Muscle of leg (tissue), 11 donors: Measurements from ENCODE around the gene DGKB. TPM values are rescaled to one million over a fixed set of nuclear protein-coding genes. Genes with fewer than 3 reads are reported as not detected.
A peak's percentile ranks its signal among the peaks of the same experiment; 100 is the strongest.

Source experiments
- DNase-seq: peaks from one replicate; pipeline ENCODE4 v3.0.0; 2013
- H3K27ac ChIP-seq: one replicate; pipeline ENCODE4 v1.5.1; 2013; ENCODE audit warnings: mild to moderate bottlenecking, low read length, control low read depth
- H3K27me3 ChIP-seq: one replicate; pipeline ENCODE4 v1.6.1; 2013; ENCODE audit warnings: low read length; ENCODE audit not compliant: control insufficient read depth, insufficient read depth
- H3K36me3 ChIP-seq: one replicate; pipeline ENCODE4 v1.6.1; 2013; ENCODE audit warnings: low read length; ENCODE audit not compliant: control insufficient read depth, insufficient read depth
- H3K4me1 ChIP-seq: one replicate; pipeline ENCODE4 v1.6.1; 2013; ENCODE audit warnings: low read length; ENCODE audit not compliant: control insufficient read depth, insufficient read depth
- H3K4me3 ChIP-seq: one replicate; pipeline ENCODE4 v1.5.1; 2013; ENCODE audit warnings: low read length, control low read depth
- H3K9me3 ChIP-seq: replicated peaks from 2 replicates; pipeline ENCODE4 v1.6.1; 2013; ENCODE audit warnings: low read depth, low read length; ENCODE audit not compliant: control insufficient read depth
- WGBS: methylation state at CpG from one replicate; pipeline ENCODE4 v1.1.5; 2013; ENCODE audit warnings: missing lambda C conversion rate; ENCODE audit not compliant: insufficient coverage; 5-methylcytosine and 5-hydroxymethylcytosine counted together
- polyA plus RNA-seq, 8 donors: library from polyadenylated mRNA; unstranded; fragments of 120-200 nt; gene quantifications; one replicate each; pipeline versions ENCODE4 v1.2.1 to v1.2.3, GENCODE V29; 2013; ENCODE audit warnings: inconsistent platforms in 1 of 8, low replicate concordance in 1 of 8; ENCODE audit not compliant: insufficient read length in 8 of 8, insufficient read depth in 1 of 8
- total RNA-seq: library from RNA; stranded (reverse); fragments of 120-200 nt; gene quantifications from one replicate; pipeline ENCODE4 v1.2.4, GENCODE V29; 2013

DGKB gene
- total and polyA plus RNA-seq, 9 donors: 0.42 to 1.4 (median 0.85) TPM

DNA sequence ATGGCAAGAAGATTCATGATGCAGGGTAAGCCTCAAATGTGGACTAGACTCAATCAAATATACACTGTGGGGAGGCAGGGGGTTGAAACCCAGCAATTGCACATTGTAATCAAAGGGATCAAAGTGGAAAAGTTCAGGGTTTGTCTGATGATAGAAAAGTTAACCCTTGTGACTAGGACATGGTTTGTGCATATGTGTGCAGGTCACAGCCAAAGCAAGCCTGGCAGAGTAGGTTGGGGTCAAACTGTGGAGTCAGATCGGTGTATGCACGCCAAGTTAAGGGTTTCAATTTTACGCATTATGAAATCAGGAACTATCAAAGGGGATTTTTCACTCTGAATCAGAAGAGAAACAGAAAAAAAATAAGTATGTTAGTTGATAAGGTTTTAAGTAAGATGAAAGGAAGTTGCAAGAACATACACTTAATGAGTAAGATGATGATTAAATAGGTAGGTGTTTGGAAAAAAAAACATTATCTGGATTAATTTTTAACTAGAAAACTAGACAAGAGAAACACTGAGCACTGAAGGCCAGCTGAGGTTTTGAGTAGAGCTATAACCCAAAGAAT is 188.3 kb downstream of the DGKB start:
- no peak overlapping the region for H3K27ac ChIP-seq
- H3K9me3 ChIP-seq: no peaks in the 10 kb centered on the region
- WGBS: 85% methylated on average over 2 of the region's 3 CpGs
- no peaks in the 10 kb centered on the region for H3K4me1 ChIP-seq
- no peak for DNase-seq
- no peak overlapping the region for H3K4me3 ChIP-seq
- H3K36me3 ChIP-seq: no peaks in the 10 kb centered on the region
- H3K27me3 ChIP-seq: no peaks in the 10 kb centered on the region

DNA sequence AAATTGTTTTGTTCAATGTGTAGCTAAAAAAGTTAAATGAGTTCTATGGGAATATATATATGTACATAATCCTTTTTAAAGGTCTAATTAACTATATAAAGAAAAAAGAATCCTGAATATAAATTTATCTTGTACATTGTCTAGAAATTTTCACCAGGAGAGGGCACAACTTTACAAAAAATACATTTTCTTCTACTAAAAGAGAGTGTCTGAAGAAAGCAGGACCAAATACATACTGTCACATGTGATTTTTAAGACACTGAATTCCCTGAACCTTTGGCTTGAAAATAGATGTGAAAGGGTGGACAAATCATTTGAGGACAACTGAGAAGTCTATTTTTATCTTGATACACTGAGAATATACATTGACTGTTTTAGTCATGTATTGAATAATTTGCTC is 204.3 kb downstream of the DGKB start:
- no peak overlapping the region for H3K4me3 ChIP-seq
- H3K36me3 ChIP-seq: no peaks in the 10 kb centered on the region
- no peaks in the 10 kb centered on the region for H3K4me1 ChIP-seq
- H3K27me3 ChIP-seq: no peaks in the 10 kb centered on the region
- H3K27ac ChIP-seq: no peak overlapping the region
- no peaks in the 10 kb centered on the region for H3K9me3 ChIP-seq
- peak; percentile 45 for DNase-seq

GRCh38 chr7:14697684-14698083 is 204.9 kb downstream of the DGKB start:
- no peaks in the 10 kb centered on the region for H3K4me1 ChIP-seq
- H3K27me3 ChIP-seq: no peaks in the 10 kb centered on the region
- no peak overlapping the region for H3K27ac ChIP-seq
- H3K36me3 ChIP-seq: no peaks in the 10 kb centered on the region
- DNase-seq: no peak
- no peak overlapping the region for H3K4me3 ChIP-seq
- no peaks in the 10 kb centered on the region for H3K9me3 ChIP-seq

DNA sequence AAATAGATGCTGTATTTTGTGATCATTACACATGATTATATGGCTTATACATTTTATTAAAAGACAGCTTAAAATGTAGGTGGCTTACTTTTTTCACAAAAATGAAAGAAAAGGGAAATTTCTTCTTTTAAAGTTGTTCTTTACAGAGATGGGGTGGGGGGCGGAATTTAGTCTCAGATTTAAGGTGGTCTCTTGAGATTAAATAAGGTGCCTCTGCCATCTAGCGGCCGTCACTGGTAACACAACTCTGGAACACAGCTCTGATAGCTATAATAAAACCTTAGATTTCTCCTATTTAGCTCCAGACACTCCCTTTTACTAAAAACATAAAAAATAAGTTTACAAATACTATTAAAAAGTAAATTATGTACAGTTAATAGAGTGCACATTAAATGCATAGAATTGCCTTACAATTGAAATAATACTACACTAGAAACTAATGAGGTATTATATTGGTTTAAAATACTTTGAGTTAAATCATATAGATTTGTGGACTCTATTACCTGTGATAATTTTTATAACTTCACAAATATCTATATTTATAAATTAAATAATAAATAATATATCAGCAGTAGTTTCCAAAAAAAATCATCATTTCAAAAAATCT is 210.9 kb downstream of the DGKB start:
- Histone ChIP-seq H3K9me3 (no peaks in the 10 kb centered on the region), H3K27me3 (no peaks in the 10 kb centered on the region), H3K4me1 (no peaks in the 10 kb centered on the region), H3K27ac (no peak overlapping the region), H3K4me3 (no peak overlapping the region), H3K36me3 (no peaks in the 10 kb centered on the region)
- DNase-seq: peak; percentile 50
- WGBS: no CpG with 5 or more reads among the region's 3 CpGs

- no peaks in the 10 kb centered on the region for H3K36me3 ChIP-seq
- no peak overlapping the region for H3K4me3 ChIP-seq
- DNase-seq: no peak
- H3K4me1 ChIP-seq: no peaks in the 10 kb centered on the region
- H3K27ac ChIP-seq: no peak overlapping the region
- no CpG with 5 or more reads among the region's 2 CpGs for WGBS
- no peaks in the 10 kb centered on the region for H3K9me3 ChIP-seq
- H3K27me3 ChIP-seq: no peaks in the 10 kb centered on the region
These were observed 211.5 kb downstream of the DGKB start for GRCh38 chr7:14691034-14691433.

DNA sequence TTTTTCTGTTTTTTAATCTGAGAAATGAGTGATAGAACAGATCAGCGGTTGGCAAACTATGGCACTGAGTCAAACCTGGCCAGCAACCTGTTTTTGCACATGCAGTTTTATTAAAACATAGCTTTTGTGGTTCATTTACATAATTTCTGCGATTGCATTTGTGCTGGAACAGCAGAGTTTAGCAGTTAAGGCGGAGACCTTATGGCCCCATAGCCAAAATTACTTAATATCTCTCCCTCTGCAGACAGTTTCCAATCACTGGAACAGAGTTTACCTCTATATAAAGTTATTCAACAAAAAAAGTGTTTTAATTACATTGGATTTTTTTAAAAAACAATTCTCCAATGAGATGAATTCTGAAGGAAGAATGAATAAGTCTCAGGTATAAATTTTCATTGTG is 212.1 kb downstream of the DGKB start:
- WGBS: no CpG with 5 or more reads among the region's 3 CpGs
- DNase-seq: no peak
- no peak overlapping the region for H3K27ac ChIP-seq
- H3K36me3 ChIP-seq: no peaks in the 10 kb centered on the region
- no peaks in the 10 kb centered on the region for H3K4me1 ChIP-seq
- H3K4me3 ChIP-seq: no peak overlapping the region
- no peaks in the 10 kb centered on the region for H3K9me3 ChIP-seq
- no peaks in the 10 kb centered on the region for H3K27me3 ChIP-seq

DNA sequence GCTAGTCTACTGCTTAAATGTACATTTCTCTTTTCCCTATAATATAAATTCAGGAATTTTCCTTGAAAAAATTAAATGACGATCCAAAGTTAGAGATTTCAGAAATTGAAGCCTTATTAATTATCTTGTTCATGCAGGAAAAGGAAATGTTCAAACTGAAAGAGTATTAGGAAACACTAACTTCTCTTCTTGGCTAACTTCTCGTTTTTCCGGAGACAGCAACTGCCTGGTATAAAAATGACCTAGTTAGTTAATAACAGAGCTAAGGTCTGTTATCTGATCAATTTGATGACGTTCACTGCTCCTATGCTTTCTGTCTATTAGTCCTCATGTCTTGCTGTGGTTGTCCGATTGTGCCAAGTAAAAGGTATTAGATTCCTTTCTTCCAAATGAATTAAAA is 212.5 kb downstream of the DGKB start:
- no peak overlapping the region for H3K4me3 ChIP-seq
- no peak overlapping the region for H3K27ac ChIP-seq
- DNase-seq: peak; percentile 23
- no peaks in the 10 kb centered on the region for H3K27me3 ChIP-seq
- no peaks in the 10 kb centered on the region for H3K9me3 ChIP-seq
- no peaks in the 10 kb centered on the region for H3K4me1 ChIP-seq
- no CpG with 5 or more reads among the region's 5 CpGs for WGBS
- no peaks in the 10 kb centered on the region for H3K36me3 ChIP-seq

GRCh38 chr7:14688208-14688607 is 214.3 kb downstream of the DGKB start:
- H3K36me3 ChIP-seq: no peaks in the 10 kb centered on the region
- DNase-seq: no peak
- H3K4me3 ChIP-seq: no peak overlapping the region
- H3K27me3 ChIP-seq: no peaks in the 10 kb centered on the region
- WGBS: no CpG with 5 or more reads among the region's 3 CpGs
- no peaks in the 10 kb centered on the region for H3K9me3 ChIP-seq
- no peaks in the 10 kb centered on the region for H3K4me1 ChIP-seq
- H3K27ac ChIP-seq: no peak overlapping the region

- H3K36me3 ChIP-seq: no peaks in the 10 kb centered on the region
- DNase-seq: no peak
- H3K4me1 ChIP-seq: no peaks in the 10 kb centered on the region
- no peak overlapping the region for H3K27ac ChIP-seq
- H3K9me3 ChIP-seq: no peaks in the 10 kb centered on the region
- WGBS: 35% methylated on average over 2 of the region's 3 CpGs
- no peaks in the 10 kb centered on the region for H3K27me3 ChIP-seq
- H3K4me3 ChIP-seq: no peak overlapping the region
These were observed 214.8 kb downstream of the DGKB start for GRCh38 chr7:14687777-14688176.

- no peak overlapping the region for H3K4me3 ChIP-seq
- no peak for DNase-seq
- no peaks in the 10 kb centered on the region for H3K27me3 ChIP-seq
- H3K36me3 ChIP-seq: no peaks in the 10 kb centered on the region
- H3K9me3 ChIP-seq: no peaks in the 10 kb centered on the region
- no peak overlapping the region for H3K27ac ChIP-seq
- no CpG with 5 or more reads among the region's 3 CpGs for WGBS
- H3K4me1 ChIP-seq: no peaks in the 10 kb centered on the region
These were observed 215.3 kb downstream of the DGKB start for GRCh38 chr7:14687241-14687640.

DNA sequence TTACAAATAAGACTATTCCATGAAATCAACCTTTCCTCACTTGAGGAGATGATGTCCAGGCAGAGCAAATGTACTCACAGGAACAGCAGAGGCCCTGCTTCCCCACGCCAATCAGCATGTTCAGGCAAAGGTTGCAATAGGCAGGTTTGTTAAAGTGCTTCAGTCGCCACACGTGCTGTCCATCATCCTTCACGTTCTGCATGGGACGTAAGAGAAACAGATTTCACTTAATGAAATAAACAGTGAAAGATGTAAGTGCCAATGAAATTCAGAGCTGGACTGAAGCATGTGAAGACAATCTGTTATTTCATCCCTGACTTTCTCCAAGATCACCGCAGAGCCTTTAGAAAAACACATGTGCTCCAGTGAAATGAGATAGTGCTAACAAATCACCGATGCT is 217.4 kb downstream of the DGKB start:
- no peaks in the 10 kb centered on the region for H3K4me1 ChIP-seq
- peak; percentile 68 for DNase-seq
- H3K36me3 ChIP-seq: no peaks in the 10 kb centered on the region
- H3K27me3 ChIP-seq: no peaks in the 10 kb centered on the region
- H3K9me3 ChIP-seq: no peaks in the 10 kb centered on the region
- WGBS: 15% methylated on average over 6 of the region's 7 CpGs
- H3K4me3 ChIP-seq: no peak overlapping the region
- H3K27ac ChIP-seq: no peak overlapping the region
